ENCODE results near the gene SMLR1. TPM values are rescaled to one million over a fixed set of nuclear protein-coding genes. Genes with fewer than 3 reads are reported as not detected.

The SMLR1 gene
- total RNA-seq, 2 donors from 2014 or later = not detected

DNA sequence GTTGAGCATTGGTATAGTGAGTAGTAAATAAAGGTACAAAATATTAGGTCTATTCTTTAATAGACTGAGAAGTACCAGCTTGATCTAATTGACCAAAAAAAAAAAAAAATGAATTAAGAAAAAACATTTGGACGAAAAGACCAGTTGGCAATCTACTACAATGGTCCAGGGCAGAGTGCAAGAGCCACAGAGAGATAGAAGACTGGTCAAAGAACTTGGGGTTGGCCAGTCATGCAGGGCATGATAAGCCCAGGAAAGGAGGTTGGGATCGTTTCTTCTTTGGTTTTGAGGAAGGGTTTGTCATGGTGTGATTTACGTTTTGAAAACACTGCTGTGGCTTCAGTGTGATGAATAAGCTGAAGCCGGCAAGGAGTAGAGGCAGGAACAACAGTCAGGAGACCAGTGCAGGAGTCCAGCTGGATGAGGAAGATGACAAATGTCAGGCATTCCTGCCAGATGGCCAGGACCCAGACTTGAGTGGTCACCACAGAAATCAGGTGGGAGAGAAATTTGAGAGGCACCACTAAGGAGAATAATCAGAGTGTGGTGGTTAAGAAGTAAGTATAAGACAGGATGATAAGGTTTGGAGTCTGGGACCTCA, 14.0 kb downstream of the SMLR1 start:
- Histone ChIP-seq H3K9me3 (no peaks in the 10 kb centered on the region), H3K9ac (ENCODE audit: low read depth in 2 of 2, low read length in 2 of 2) (no peak overlapping the region), H3K27me3 (no peaks in the 10 kb centered on the region), H3K4me3 (no peak overlapping the region), H3K4me1 (no peaks in the 10 kb centered on the region), H3K27ac (no peak overlapping the region), H3K36me3 (no peaks in the 10 kb centered on the region)
- DNase-seq = no peak
- intact Hi-C loops (cut with DNase I) = loop anchor here (10.0 kb wide), 1 partner anchor 516 kb away; no protein-coding TSS in a partner anchor
- TF ChIP-seq, protein P1, sequence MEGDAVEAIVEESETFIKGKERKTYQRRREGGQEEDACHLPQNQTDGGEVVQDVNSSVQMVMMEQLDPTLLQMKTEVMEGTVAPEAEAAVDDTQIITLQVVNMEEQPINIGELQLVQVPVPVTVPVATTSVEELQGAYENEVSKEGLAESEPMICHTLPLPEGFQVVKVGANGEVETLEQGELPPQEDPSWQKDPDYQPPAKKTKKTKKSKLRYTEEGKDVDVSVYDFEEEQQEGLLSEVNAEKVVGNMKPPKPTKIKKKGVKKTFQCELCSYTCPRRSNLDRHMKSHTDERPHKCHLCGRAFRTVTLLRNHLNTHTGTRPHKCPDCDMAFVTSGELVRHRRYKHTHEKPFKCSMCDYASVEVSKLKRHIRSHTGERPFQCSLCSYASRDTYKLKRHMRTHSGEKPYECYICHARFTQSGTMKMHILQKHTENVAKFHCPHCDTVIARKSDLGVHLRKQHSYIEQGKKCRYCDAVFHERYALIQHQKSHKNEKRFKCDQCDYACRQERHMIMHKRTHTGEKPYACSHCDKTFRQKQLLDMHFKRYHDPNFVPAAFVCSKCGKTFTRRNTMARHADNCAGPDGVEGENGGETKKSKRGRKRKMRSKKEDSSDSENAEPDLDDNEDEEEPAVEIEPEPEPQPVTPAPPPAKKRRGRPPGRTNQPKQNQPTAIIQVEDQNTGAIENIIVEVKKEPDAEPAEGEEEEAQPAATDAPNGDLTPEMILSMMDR (IDR thresholded peaks at IDR 0.05) = no peak

DNA sequence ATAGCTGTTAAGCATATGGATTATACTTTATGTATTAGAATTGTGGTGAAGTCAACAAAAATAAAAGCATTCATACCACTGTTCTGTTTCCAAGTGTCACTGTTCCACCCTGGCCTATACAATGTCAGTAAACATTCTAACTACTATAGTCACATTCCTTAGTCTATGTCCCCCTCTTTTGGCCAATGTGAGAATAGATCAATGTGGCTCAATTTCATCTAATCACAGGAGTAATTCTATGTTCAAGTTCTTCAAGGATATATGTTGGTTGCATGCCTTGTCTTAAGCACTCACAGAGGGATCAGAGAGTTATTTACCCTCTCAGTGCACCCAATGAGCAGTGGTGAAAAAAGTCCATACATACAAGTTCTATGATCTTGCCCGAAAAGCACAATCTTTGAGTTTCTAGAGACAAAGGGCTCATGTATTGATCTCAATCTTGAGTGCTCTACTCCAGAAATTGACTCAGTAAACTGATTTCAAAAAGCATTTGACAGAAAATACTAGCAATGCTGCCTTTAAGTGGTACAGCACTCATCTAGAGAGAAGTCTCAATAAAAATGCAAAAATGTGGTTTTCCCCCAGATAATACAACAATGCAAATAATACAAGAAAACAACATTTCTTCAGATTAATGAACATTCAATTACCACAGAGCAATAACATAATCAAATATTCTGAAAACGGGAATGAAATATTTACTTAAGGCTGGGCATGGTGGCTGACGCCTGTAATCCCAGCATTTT, 16.5 kb downstream of the SMLR1 start:
- Histone ChIP-seq H3K9ac (ENCODE audit: low read depth in 2 of 2, low read length in 2 of 2) (no peak overlapping the region), H3K4me1 (no peaks in the 10 kb centered on the region), H3K27ac (no peak overlapping the region), H3K4me3 (no peak overlapping the region), H3K27me3 (no peaks in the 10 kb centered on the region), H3K36me3 (no peaks in the 10 kb centered on the region), H3K9me3 (no peaks in the 10 kb centered on the region)
- TF ChIP-seq, protein P1 (IDR thresholded peaks at IDR 0.05) = peak; percentile 25
- DNase-seq = no peak
- intact Hi-C loops (cut with DNase I) = loop anchor here (10.0 kb wide), 1 partner anchor 519 kb away; no protein-coding TSS in a partner anchor

DNA sequence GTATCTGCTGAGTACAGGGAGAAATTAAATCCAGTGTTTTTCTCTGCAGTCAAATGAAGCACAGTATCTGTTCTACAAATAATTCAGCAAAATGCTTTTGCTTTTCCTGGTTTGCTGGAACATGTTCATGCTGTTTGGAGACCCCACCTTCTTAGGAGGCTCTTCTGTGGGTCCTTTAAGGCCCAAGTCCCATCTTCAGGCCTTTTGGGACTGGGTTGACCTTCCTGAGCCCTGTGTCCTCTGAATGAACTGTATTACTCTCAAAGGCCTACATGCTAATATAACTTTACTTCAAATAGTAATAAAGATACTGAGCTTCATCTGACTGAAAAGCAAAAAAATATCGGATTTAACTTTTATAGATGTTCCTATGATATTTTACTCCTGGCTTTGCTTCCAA, 19.3 kb downstream of the SMLR1 start:
- Histone ChIP-seq H3K27ac (no peak overlapping the region), H3K9ac (ENCODE audit: low read depth in 2 of 2, low read length in 2 of 2) (no peak overlapping the region), H3K4me1 (no peaks in the 10 kb centered on the region), H3K36me3 (no peaks in the 10 kb centered on the region), H3K4me3 (no peak overlapping the region), H3K27me3 (no peaks in the 10 kb centered on the region), H3K9me3 (no peaks in the 10 kb centered on the region)
- DNase-seq = no peak
- intact Hi-C loops (cut with DNase I) = loop anchor here (10.0 kb wide), 1 partner anchor 522 kb away; no protein-coding TSS in a partner anchor
- TF ChIP-seq, protein P1 (IDR thresholded peaks at IDR 0.05) = no peak

DNA sequence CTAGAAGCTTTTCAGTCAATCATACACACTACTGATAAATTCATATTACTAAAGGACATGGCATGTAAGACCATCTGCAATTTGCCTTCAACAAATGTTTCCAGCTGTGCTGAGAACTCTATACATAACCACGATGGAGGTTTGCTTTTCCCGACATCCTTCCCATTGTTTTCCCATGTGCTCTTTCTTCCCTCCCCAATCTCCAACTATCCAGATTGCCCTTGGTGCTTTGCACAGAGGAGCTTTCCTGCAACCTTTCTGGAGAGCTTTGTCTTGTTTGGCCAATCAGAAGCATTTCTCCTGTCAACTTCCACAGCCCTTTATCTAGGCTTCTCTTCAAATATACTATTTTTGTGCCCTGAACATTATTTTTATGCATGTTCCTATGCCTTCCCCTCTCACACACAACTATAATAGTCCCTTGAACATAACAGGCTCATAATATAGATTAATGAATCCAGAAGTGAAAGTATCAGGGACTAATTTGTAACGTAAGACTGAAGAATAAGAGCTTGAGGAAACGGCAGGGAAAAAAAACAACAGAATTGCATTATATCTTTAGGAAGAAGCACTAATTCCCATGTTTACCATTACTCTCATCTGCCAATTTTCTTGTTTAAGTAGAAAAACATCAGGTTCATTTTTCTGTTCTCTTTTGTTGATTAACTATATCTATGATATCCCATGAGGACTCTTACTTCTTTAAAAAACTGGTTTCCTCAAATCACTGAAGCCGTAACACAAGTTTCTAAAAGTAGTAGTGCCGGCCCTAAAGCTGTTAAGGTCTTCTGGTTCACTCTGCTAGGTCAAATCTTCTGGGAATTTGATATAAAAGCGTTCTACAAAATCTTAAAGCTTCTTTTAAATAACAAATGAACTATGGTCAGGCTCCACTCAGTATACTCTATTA, 20.1 kb downstream of the SMLR1 start:
- no peaks in the 10 kb centered on the region for H3K9me3 ChIP-seq
- no peak for DNase-seq
- intact Hi-C loops (cut with DNase I) = loop anchor here (10.0 kb wide), 1 partner anchor 522 kb away; no protein-coding TSS in a partner anchor
- no peaks in the 10 kb centered on the region for H3K27me3 ChIP-seq
- H3K9ac ChIP-seq (ENCODE audit: low read depth in 2 of 2, low read length in 2 of 2) = no peak overlapping the region
- no peak overlapping the region for H3K4me3 ChIP-seq
- TF ChIP-seq, protein P1 (IDR thresholded peaks at IDR 0.05) = no peak
- no peaks in the 10 kb centered on the region for H3K4me1 ChIP-seq
- no peak overlapping the region for H3K27ac ChIP-seq
- no peaks in the 10 kb centered on the region for H3K36me3 ChIP-seq

DNA sequence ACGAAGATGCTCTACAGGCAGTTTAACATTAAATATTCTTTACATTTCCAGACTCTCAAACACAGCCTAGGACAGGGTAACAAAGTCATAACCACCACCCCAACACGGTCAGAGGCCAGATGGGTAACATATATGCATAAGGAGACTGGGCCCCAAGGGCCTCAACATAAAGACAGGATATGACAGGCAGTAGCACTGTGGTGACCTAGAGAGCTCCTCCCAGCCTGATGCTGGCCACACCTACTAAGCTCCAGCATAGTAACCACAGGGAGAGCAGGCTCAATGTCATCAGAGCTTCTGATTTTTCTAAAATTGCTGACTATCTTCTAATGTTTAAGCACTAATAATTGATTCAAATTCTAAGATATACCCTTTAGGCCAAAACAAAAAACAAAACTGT, 21.7 kb downstream of the SMLR1 start:
- no peak overlapping the region for H3K9ac ChIP-seq (ENCODE audit: low read depth in 2 of 2, low read length in 2 of 2)
- no peak overlapping the region for H3K4me3 ChIP-seq
- no peak overlapping the region for H3K27ac ChIP-seq
- H3K9me3 ChIP-seq = no peaks in the 10 kb centered on the region
- no peaks in the 10 kb centered on the region for H3K27me3 ChIP-seq
- TF ChIP-seq, protein P1 (IDR thresholded peaks at IDR 0.05) = no peak
- intact Hi-C loops (cut with DNase I) = loop anchor here (10.0 kb wide), 1 partner anchor 524 kb away; no protein-coding TSS in a partner anchor
- DNase-seq = no peak
- no peaks in the 10 kb centered on the region for H3K4me1 ChIP-seq
- no peaks in the 10 kb centered on the region for H3K36me3 ChIP-seq
